Gastroesophageal sphincter (tissue), 4 donors: ENCODE data around the gene DCAF10. TPM values are rescaled to one million over a fixed set of nuclear protein-coding genes. Genes with fewer than 3 reads are reported as not detected.
A peak's percentile ranks its signal among the peaks of the same experiment; 100 is the strongest.

Experiments used
- ATAC-seq: fragments of 150-250 bp; one replicate; pipeline ENCODE4 v1.9.1; 2016; ENCODE audit warnings: mild to moderate bottlenecking, moderate library complexity
- H3K27ac ChIP-seq, 4 donors: fragments of 200-600 bp; sonication (generic) in 3 of 4; 1 replicate in 3 of 4; 2 replicates in 1 of 4; pipeline ENCODE4 v1.5.1; 2016 to 2019
- H3K27me3 ChIP-seq: fragments of 200-600 bp; sonication (generic); one replicate; pipeline ENCODE4 v1.5.1; 2019
- H3K36me3 ChIP-seq, 2 donors: fragments of 200-600 bp; sonication (generic); one replicate each; pipeline ENCODE4 v1.5.1; 2019; ENCODE audit warnings: control low read depth in 1 of 2
- H3K4me1 ChIP-seq, 3 donors: fragments of 200-600 bp; sonication (generic); 1 replicate in 2 of 3; 2 replicates in 1 of 3; pipeline ENCODE4 v1.5.1; 2016 to 2019; ENCODE audit warnings: control low read depth in 2 of 3
- H3K4me3 ChIP-seq, 2 donors: fragments of 200-600 bp; sonication (generic); one replicate each; pipeline ENCODE4 v1.5.1; 2019; ENCODE audit warnings: mild to moderate bottlenecking in 1 of 2, moderate library complexity in 1 of 2
- H3K9me3 ChIP-seq, 3 donors: fragments of 200-600 bp; sonication (generic); one replicate each; pipeline ENCODE4 v1.5.1; 2017 to 2019; ENCODE audit warnings: control low read depth in 2 of 3
- EP300 ChIP-seq: sonication (generic); formaldehyde crosslinking; IDR thresholded peaks from one replicate; pipeline ENCODE4 v1.6.1; 2017; ENCODE audit warnings: antibody characterized with exemption, mild to moderate bottlenecking
- POLR2A ChIP-seq, 2 donors: fragments of 450-650 bp; IDR thresholded peaks; one replicate each; pipeline ENCODE4 v1.6.1; 2017; ENCODE audit warnings: antibody characterized with exemption in 2 of 2, mild to moderate bottlenecking in 2 of 2, moderate library complexity in 1 of 2
- POLR2AphosphoS5 ChIP-seq: sonication (generic); formaldehyde crosslinking; IDR thresholded peaks from one replicate; pipeline ENCODE4 v1.6.1; 2017; ENCODE audit warnings: antibody characterized with exemption
- WGBS, 2 donors: methylation state at CpG; one replicate each; pipeline ENCODE4 v1.1.5; 2018; ENCODE audit warnings: low coverage in 1 of 2; 5-methylcytosine and 5-hydroxymethylcytosine counted together
- total RNA-seq, 4 donors: library from RNA; depleted of rRNA; stranded (reverse); fragments of >200 nt; gene quantifications; one replicate each; pipeline ENCODE4 v1.1.0, GENCODE V29; 2016
- TF ChIP-seq, protein P1 (sequence below), 4 experiments: fragments of 200-600 bp in 2 of 4; fragments of 450-650 bp in 2 of 4; sonication (generic) in 1 of 4; IDR thresholded peaks; one replicate each; pipeline ENCODE4 v1.5.1; 2017 to 2019; ENCODE audit warnings: antibody characterized with exemption in 4 of 4, mild to moderate bottlenecking in 2 of 4, moderate library complexity in 2 of 4

The DCAF10 gene
- total RNA-seq, 4 donors from 2014 or later = 20.6 to 37.4 (median 30.1) TPM

DNA sequence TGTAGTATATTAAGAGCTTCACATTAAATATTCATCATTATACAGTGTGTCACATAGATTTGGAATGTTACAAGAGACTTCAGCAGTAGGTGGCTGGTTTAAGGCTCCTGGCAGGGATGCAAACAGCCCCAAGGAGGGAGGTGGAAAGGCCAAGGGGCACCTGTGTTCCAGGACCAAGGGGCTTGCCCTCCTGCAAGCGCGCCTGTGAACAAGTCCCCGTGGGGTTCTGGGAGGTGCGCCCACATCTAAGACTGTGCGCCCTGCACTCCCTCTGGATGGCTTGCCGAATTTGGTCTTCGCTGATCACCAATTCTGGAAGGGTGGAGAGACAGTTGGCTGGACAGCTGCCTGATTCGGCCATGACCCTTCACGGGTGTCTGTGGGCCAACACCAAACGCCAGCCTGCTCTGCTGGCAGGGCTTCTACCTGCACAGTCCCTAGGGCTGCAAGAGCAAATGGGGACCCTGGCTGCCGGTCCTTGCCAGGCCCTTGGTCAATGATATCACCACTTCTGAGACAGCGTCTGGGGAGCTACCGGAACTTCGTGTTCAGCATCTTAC is 115.4 kb downstream of the DCAF10 start:
- no peak for ATAC-seq
- WGBS, 2 donors = 69 to 75% methylated on average over 4 to 7 of the region's 14 CpGs

DNA sequence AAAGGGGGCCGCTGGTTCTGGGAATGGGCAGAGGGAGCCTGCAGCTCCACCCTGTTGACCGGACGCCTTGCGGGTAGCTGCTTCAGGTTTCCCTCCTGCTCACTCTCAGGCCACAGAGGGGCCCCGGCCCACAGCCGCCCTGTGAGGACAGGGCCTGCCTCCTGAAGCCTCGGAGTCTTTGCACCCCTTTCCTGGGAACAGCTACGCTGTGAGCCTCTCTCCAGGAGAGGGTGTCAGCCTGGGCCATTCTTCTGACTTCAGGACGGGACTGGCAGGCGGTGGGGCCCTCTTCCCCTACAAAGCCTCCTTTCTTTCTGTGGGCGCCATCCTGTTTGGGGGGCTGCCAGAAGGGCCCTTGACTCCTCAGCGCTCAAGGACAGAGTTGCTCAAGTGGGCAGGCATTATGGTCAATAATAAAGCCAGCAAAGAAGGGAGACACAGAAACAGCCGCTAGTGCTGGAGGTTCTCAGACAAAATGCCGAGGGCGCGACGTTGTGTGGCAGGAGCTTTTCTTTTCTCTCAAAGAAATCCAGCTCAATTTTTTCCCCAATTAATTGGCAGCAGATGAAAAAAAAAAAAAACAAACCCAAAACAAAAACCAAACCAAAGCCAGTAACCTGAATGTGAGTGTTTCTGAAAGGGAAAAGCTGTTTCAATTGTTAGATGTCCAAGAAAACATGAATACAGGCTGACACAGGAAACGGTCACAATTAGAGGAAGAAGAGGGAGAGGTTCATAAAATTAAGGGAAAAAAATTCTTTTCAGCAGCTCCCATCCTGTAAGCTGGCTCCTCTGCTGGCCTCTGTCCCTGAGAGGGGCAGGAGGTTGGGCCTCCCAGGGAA is 116.1 kb downstream of the DCAF10 start:
- Histone ChIP-seq H3K4me1 (peaks cover 0 to 37% (median 9%) of the 10 kb centered on the region in 3 donors), H3K36me3 (peaks cover 0 to 26% of the 10 kb centered on the region in 2 donors), H3K4me3 (no peak overlapping the region), H3K27ac (peak overlapping the region in 3 of 4 donors; percentile 72 to 76 (median 76)), H3K9me3 (no peaks in the 10 kb centered on the region), H3K27me3 (no peaks in the 10 kb centered on the region)
- WGBS, 2 donors = 42 to 68% methylated on average over 4 of the region's 18 CpGs
- peak; percentile 6 for ATAC-seq
- TF ChIP-seq POLR2AphosphoS5 = no peak

More for the DNA sequence above, 115.4 kb downstream of the DCAF10 start:
- TF ChIP-seq, protein P1, sequence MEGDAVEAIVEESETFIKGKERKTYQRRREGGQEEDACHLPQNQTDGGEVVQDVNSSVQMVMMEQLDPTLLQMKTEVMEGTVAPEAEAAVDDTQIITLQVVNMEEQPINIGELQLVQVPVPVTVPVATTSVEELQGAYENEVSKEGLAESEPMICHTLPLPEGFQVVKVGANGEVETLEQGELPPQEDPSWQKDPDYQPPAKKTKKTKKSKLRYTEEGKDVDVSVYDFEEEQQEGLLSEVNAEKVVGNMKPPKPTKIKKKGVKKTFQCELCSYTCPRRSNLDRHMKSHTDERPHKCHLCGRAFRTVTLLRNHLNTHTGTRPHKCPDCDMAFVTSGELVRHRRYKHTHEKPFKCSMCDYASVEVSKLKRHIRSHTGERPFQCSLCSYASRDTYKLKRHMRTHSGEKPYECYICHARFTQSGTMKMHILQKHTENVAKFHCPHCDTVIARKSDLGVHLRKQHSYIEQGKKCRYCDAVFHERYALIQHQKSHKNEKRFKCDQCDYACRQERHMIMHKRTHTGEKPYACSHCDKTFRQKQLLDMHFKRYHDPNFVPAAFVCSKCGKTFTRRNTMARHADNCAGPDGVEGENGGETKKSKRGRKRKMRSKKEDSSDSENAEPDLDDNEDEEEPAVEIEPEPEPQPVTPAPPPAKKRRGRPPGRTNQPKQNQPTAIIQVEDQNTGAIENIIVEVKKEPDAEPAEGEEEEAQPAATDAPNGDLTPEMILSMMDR (IDR thresholded peaks at IDR 0.05) = no peak
- TF ChIP-seq EP300 = no peak
- TF ChIP-seq POLR2A (IDR thresholded peaks at IDR 0.05) = no peak
- no peak for TF ChIP-seq POLR2AphosphoS5
- no peak overlapping the region for H3K4me3 ChIP-seq
- peak overlapping the region in 3 of 4 donors; percentile 46 to 76 (median 72) for H3K27ac ChIP-seq
- H3K27me3 ChIP-seq = no peaks in the 10 kb centered on the region
- peaks cover 0 to 26% of the 10 kb centered on the region in 2 donors for H3K36me3 ChIP-seq
- no peaks in the 10 kb centered on the region for H3K9me3 ChIP-seq
- H3K4me1 ChIP-seq = peaks cover 0 to 37% (median 9%) of the 10 kb centered on the region in 3 donors

Other genes starting within 250 kb of the DCAF10 start
- gene FBXO10, start 224.4 kb upstream of the DCAF10 start, total RNA-seq = 10 to 100 TPM in 1 of 4 donors, 1 to 10 TPM in 3; 5.1 to 10.5 (median 7.2) TPM
- gene TOMM5, start 208.2 kb upstream of the DCAF10 start, total RNA-seq = 10 to 100 TPM; 46.8 to 85.6 (median 82.5) TPM
- under 1 TPM in 1 of 4 donors, not detected in 3; 0.27 TPM for gene FRMPD1, start 149.8 kb upstream of the DCAF10 start, total RNA-seq
- gene TRMT10B, start 47.0 kb upstream of the DCAF10 start, total RNA-seq = 1 to 10 TPM; 6.3 to 8.6 (median 7.2) TPM
- 10 to 100 TPM; 31.0 to 73.3 (median 49.5) TPM for gene EXOSC3, start 15.7 kb upstream of the DCAF10 start, total RNA-seq
- gene SLC25A51, start 103.3 kb downstream of the DCAF10 start, total RNA-seq = 10 to 100 TPM; 27.5 to 43.9 (median 35.8) TPM